HepG2 (cell line): Measurements from ENCODE around the gene PBX2. TPM values are rescaled to one million over a fixed set of nuclear protein-coding genes. Genes with fewer than 3 reads are reported as not detected.
A peak's percentile ranks its signal among the peaks of the same experiment; 100 is the strongest.

Experiments
- AHDC1 ChIP-seq: sonication (generic); formaldehyde crosslinking; IDR thresholded peaks from 2 replicates; pipeline ENCODE4 v1.5.1; 2020; ENCODE audit warnings: mild to moderate bottlenecking, missing genetic modification reagents, borderline replicate concordance
- CCDC6 ChIP-seq: sonication (generic); formaldehyde crosslinking; IDR thresholded peaks from 2 replicates; pipeline ENCODE4 v1.8.1; 2022; ENCODE audit warnings: mild to moderate bottlenecking, missing genetic modification reagents, moderate library complexity
- EEA1 ChIP-seq: sonication (generic); formaldehyde crosslinking; IDR thresholded peaks from 2 replicates; pipeline ENCODE4 v1.5.1; 2020; ENCODE audit warnings: mild to moderate bottlenecking, missing genetic modification reagents, borderline replicate concordance
- MBD4 ChIP-seq: IDR thresholded peaks from 2 replicates; pipeline ENCODE4 v1.6.1; 2012; ENCODE audit warnings: low read length, inconsistent platforms, borderline replicate concordance
- PRDM15 ChIP-seq: sonication (generic); formaldehyde crosslinking; IDR thresholded peaks from 2 replicates; pipeline ENCODE4 v1.4.0; 2020; ENCODE audit warnings: missing genetic modification reagents
- YEATS4 ChIP-seq: sonication (generic); formaldehyde crosslinking; IDR thresholded peaks from 2 replicates; pipeline ENCODE4 v1.4.0; 2020; ENCODE audit warnings: missing genetic modification reagents, borderline replicate concordance
- ZNF121 ChIP-seq: sonication (generic); formaldehyde crosslinking; IDR thresholded peaks from 2 replicates; pipeline ENCODE4 v1.5.0; 2020; ENCODE audit warnings: mild to moderate bottlenecking, missing genetic modification reagents
- ZNF142 ChIP-seq: sonication (generic); formaldehyde crosslinking; IDR thresholded peaks from 2 replicates; pipeline ENCODE4 v1.4.0; 2020; ENCODE audit warnings: missing genetic modification reagents
- ZNF260 ChIP-seq: sonication (generic); formaldehyde crosslinking; IDR thresholded peaks from 2 replicates; pipeline ENCODE4 v1.4.0; 2020; ENCODE audit warnings: missing genetic modification reagents, low read depth, mild to moderate bottlenecking, borderline replicate concordance
- ZNF343 ChIP-seq: sonication (generic); formaldehyde crosslinking; IDR thresholded peaks from 2 replicates; pipeline ENCODE4 v1.4.0; 2020; ENCODE audit warnings: mild to moderate bottlenecking, missing genetic modification reagents
- ZNF567 ChIP-seq: sonication (generic); formaldehyde crosslinking; IDR thresholded peaks from 2 replicates; pipeline ENCODE4 v1.8.1; 2023; ENCODE audit warnings: mild to moderate bottlenecking, missing genetic modification reagents, borderline replicate concordance
- ZNF703 ChIP-seq: sonication (generic); formaldehyde crosslinking; IDR thresholded peaks from 2 replicates; pipeline ENCODE4 v1.5.1; 2020; ENCODE audit warnings: missing genetic modification reagents, mild to moderate bottlenecking, moderate library complexity, borderline replicate concordance
- ZNF781 ChIP-seq: sonication (generic); formaldehyde crosslinking; IDR thresholded peaks from 2 replicates; pipeline ENCODE4 v1.5.1; 2020; ENCODE audit warnings: borderline replicate concordance, mild to moderate bottlenecking, missing genetic modification reagents; ENCODE audit errors: not compliant biosample characterization
- polyA plus RNA-seq, 8 experiments: library from polyadenylated mRNA; depleted of rRNA in 3 of 8; stranded (reverse) in 7 of 8; unstranded in 1 of 8; fragments of >200 nt; fragmentation: Illumina TruSeq in 4 of 8; extraction: Trizol in 4 of 8; gene quantifications; 2 replicates each; pipeline versions ENCODE4 v1.2.1 to v1.2.3, GENCODE V29; 2011 to 2016; ENCODE audit warnings: low read depth in 4 of 8, missing spikeins in 1 of 8, mixed read lengths in 1 of 8; ENCODE audit not compliant: insufficient read depth in 1 of 8
- total RNA-seq, 5 experiments: library from RNA; depleted of rRNA; stranded (reverse); fragments of >200 nt; fragmentation: Illumina TruSeq; extraction: Trizol; gene quantifications; 2 replicates each; pipeline ENCODE4 v1.2.3, GENCODE V29; 2016; ENCODE audit warnings: low read depth in 1 of 5

PBX2 gene
- total and polyA plus RNA-seq, 2 of the 13 experiments (the other 11 are each of a cell fraction or from before 2014, with no cell fraction given): 42.3 to 77.8 TPM

- TF ChIP-seq AHDC1 (no peak), ZNF567 (CRISPR knock-in tag) (no peak), ZNF781 (CRISPR knock-in tag) (no peak), ZNF343 (CRISPR knock-in tag) (no peak), EEA1 (CRISPR knock-in tag) (no peak), YEATS4 (0 out of 2 replicates have a peak, but pooled peaks have one; percentile 26), ZNF260 (CRISPR knock-in tag) (no peak), CCDC6 (CRISPR knock-in tag) (0 out of 2 replicates have a peak, but pooled peaks have one; percentile 39), PRDM15 (no peak), MBD4 (no peak), ZNF142 (CRISPR knock-in tag) (no peak), ZNF121 (CRISPR knock-in tag) (no peak), ZNF703 (CRISPR knock-in tag) (no peak)
These were observed 13.4 kb downstream of the PBX2 start (continued) for GRCh38 chr6:32176476-32177182.
